Neural cell (in vitro differentiated cells): ENCODE results near the gene C1orf210. TPM values are rescaled to one million over a fixed set of nuclear protein-coding genes. Genes with fewer than 3 reads are reported as not detected.

ENCODE experiments used
- H2AFZ ChIP-seq: fragments of 200-600, 300-800 bp; sonication (generic), shearing (Covaris generic); 2 replicates; pipeline ENCODE4 v1.6.0; 2014; ENCODE audit warnings: low read depth, mild to moderate bottlenecking, antibody characterized with exemption, low read length, moderate library complexity
- H3F3A ChIP-seq: fragments of 200-600 bp; shearing (Covaris generic); 2 replicates; pipeline ENCODE4 v1.6.1; 2016; ENCODE audit warnings: mild to moderate bottlenecking, moderate library complexity, mixed read lengths, antibody characterized with exemption, low read length; ENCODE audit not compliant: insufficient read depth, poor library complexity, severe bottlenecking
- H3K27ac ChIP-seq: fragments of 200-600, 300-800 bp; sonication (generic), shearing (Covaris generic); 2 replicates; pipeline ENCODE4 v1.5.1; 2014; ENCODE audit warnings: mild to moderate bottlenecking, low read length, moderate library complexity
- H3K27me3 ChIP-seq: fragments of 300-800, 200-600 bp; sonication (generic), shearing (Covaris generic); 2 replicates; pipeline ENCODE4 v1.6.0; 2014; ENCODE audit warnings: mild to moderate bottlenecking, low read depth, low read length, moderate library complexity; ENCODE audit not compliant: insufficient read depth
- H3K36me3 ChIP-seq: fragments of 300-800, 200-600 bp; sonication (generic), shearing (Covaris generic); 2 replicates; pipeline ENCODE4 v1.5.1; 2014; ENCODE audit warnings: mild to moderate bottlenecking, antibody characterized with exemption, low read length, moderate library complexity; ENCODE audit not compliant: insufficient read depth
- H3K4me2 ChIP-seq: fragments of 300-800, 200-600 bp; sonication (generic), shearing (Covaris generic); 2 replicates; pipeline ENCODE4 v1.6.0; 2014; ENCODE audit warnings: mild to moderate bottlenecking, low read length
- H3K4me3 ChIP-seq: fragments of 300-800, 200-600 bp; sonication (generic), shearing (Covaris generic); 2 replicates; pipeline ENCODE4 v1.5.1; 2014; ENCODE audit warnings: mild to moderate bottlenecking, low read length, moderate library complexity
- H3K79me2 ChIP-seq: fragments of 200-600 bp; shearing (Covaris generic); replicated peaks from 2 replicates; pipeline ENCODE4 v1.6.0; 2014; ENCODE audit warnings: mild to moderate bottlenecking, low read length, moderate library complexity; ENCODE audit not compliant: insufficient read depth
- H3K9ac ChIP-seq: fragments of 300-800, 200-600 bp; sonication (generic), shearing (Covaris generic); 2 replicates; pipeline ENCODE4 v1.6.1; 2016; ENCODE audit warnings: mild to moderate bottlenecking, low read length, mixed read lengths
- H3K9me2 ChIP-seq: fragments of 200-600 bp; shearing (Covaris generic); 2 replicates; pipeline ENCODE4 v1.6.1; 2016; ENCODE audit warnings: mild to moderate bottlenecking, low read length, mixed read lengths; ENCODE audit not compliant: insufficient read depth
- H3K9me3 ChIP-seq: fragments of 200-600, 300-800 bp; sonication (generic), shearing (Covaris generic); 2 replicates; pipeline ENCODE4 v1.6.1; 2016; ENCODE audit warnings: mild to moderate bottlenecking, mixed run types, low read length, moderate library complexity, mixed read lengths
- H4K20me1 ChIP-seq: fragments of 200-600 bp; shearing (Covaris generic); 2 replicates; pipeline ENCODE4 v1.6.1; 2016; ENCODE audit warnings: mild to moderate bottlenecking, mixed run types; ENCODE audit not compliant: insufficient read depth
- CTCF ChIP-seq: fragments of 450-650 bp; IDR thresholded peaks from 2 replicates; pipeline ENCODE4 v1.5.1; 2014; ENCODE audit warnings: antibody characterized with exemption, mild to moderate bottlenecking, moderate library complexity; ENCODE audit not compliant: poor library complexity, severe bottlenecking
- EP300 ChIP-seq: fragments of 450-650 bp; conservative IDR thresholded peaks from 2 replicates; pipeline ENCODE4 v1.6.1; 2014; ENCODE audit warnings: antibody characterized with exemption, mild to moderate bottlenecking, moderate library complexity; ENCODE audit not compliant: poor library complexity, severe bottlenecking
- EZH2 ChIP-seq: fragments of 200-600, 300-800 bp; shearing (Covaris generic), sonication (generic); IDR thresholded peaks from 2 replicates; pipeline ENCODE4 v1.6.1; 2014; ENCODE audit warnings: antibody characterized with exemption, low read length, borderline replicate concordance, mild to moderate bottlenecking; ENCODE audit not compliant: insufficient read depth, poor library complexity, severe bottlenecking
- MXI1 ChIP-seq: fragments of 450-650 bp; conservative IDR thresholded peaks from 2 replicates; pipeline ENCODE4 v1.6.1; 2014; ENCODE audit warnings: antibody characterized with exemption, mild to moderate bottlenecking; ENCODE audit not compliant: poor library complexity, severe bottlenecking
- POLR2AphosphoS5 ChIP-seq: IDR thresholded peaks from 2 replicates; pipeline ENCODE4 v1.6.1; 2012
- RAD21 ChIP-seq: fragments of 450-650 bp; conservative IDR thresholded peaks from 2 replicates; pipeline ENCODE4 v1.6.1; 2014; ENCODE audit warnings: antibody characterized with exemption, mild to moderate bottlenecking, moderate library complexity
- REST ChIP-seq: IDR thresholded peaks from 2 replicates; pipeline ENCODE4 v1.6.1; 2012; ENCODE audit warnings: borderline replicate concordance
- SMC3 ChIP-seq: fragments of 450-650 bp; conservative IDR thresholded peaks from 2 replicates; pipeline ENCODE4 v1.6.1; 2014; ENCODE audit warnings: antibody characterized with exemption, mild to moderate bottlenecking, moderate library complexity; ENCODE audit not compliant: poor library complexity
- TAF1 ChIP-seq: IDR thresholded peaks from 2 replicates; pipeline ENCODE4 v1.6.1; 2012; ENCODE audit warnings: low read depth
- polyA plus RNA-seq: library from polyadenylated mRNA; depleted of rRNA; stranded (reverse); fragments of >200 nt; gene quantifications from 2 replicates; pipeline ENCODE4 v1.2.3, GENCODE V29; 2014

C1orf210 gene
- polyA plus RNA-seq, 1 donor from 2014 or later = not detected

GRCh38 chr1:43302721-43303470 is 17.5 kb upstream of the C1orf210 start:
- H3K4me2 ChIP-seq = no peak overlapping the region
- no peak overlapping the region for H3K9ac ChIP-seq
- H3K9me2 ChIP-seq = no peaks in the 10 kb centered on the region
- H3K79me2 ChIP-seq = no peaks in the 10 kb centered on the region
- no peak overlapping the region for H2AFZ ChIP-seq
- no peaks in the 10 kb centered on the region for H3K9me3 ChIP-seq
- H4K20me1 ChIP-seq = no peaks in the 10 kb centered on the region
- no peaks in the 10 kb centered on the region for H3F3A ChIP-seq
- H3K4me3 ChIP-seq = no peak overlapping the region
- H3K27me3 ChIP-seq = no peaks in the 10 kb centered on the region
- no peaks in the 10 kb centered on the region for H3K36me3 ChIP-seq
- TF ChIP-seq EP300 (no peak), RAD21 (no peak), EZH2 (no peak), TAF1 (no peak), MXI1 (no peak), SMC3 (no peak), POLR2AphosphoS5 (no peak)
- no peak overlapping the region for H3K27ac ChIP-seq

GRCh38 chr1:43302201-43302600 is 16.8 kb upstream of the C1orf210 start:
- no peak overlapping the region for H3K4me2 ChIP-seq
- H4K20me1 ChIP-seq = no peaks in the 10 kb centered on the region
- TF ChIP-seq EZH2 (no peak), SMC3 (no peak), EP300 (no peak), TAF1 (no peak), POLR2AphosphoS5 (no peak)
- H3K9ac ChIP-seq = no peak overlapping the region
- no peak overlapping the region for H3K27ac ChIP-seq
- no peaks in the 10 kb centered on the region for H3K27me3 ChIP-seq
- H3K36me3 ChIP-seq = no peaks in the 10 kb centered on the region
- H3K79me2 ChIP-seq = no peaks in the 10 kb centered on the region
- H3K4me3 ChIP-seq = no peak overlapping the region
- no peaks in the 10 kb centered on the region for H3F3A ChIP-seq
- H2AFZ ChIP-seq = no peak overlapping the region
- no peaks in the 10 kb centered on the region for H3K9me3 ChIP-seq
- H3K9me2 ChIP-seq = no peaks in the 10 kb centered on the region

GRCh38 chr1:43300378-43301094 is 15.2 kb upstream of the C1orf210 start, which contains the start of gene TIE1:
TSS of gene TIE1 (plus strand) at chr1:43300982. CDS start at chr1:43301072, 90 bp downstream.
- H3K79me2 ChIP-seq = no peaks in the 10 kb centered on the region
- H3K9ac ChIP-seq = no peak within 1 kb of the TSS
- H3F3A ChIP-seq = no peaks in the 10 kb centered on the region
- H3K4me2 ChIP-seq = no peak within 1 kb of the TSS
- no peaks in the 10 kb centered on the region for H4K20me1 ChIP-seq
- no peaks in the 10 kb centered on the region for H3K9me3 ChIP-seq
- no peaks in the 10 kb centered on the region for H3K9me2 ChIP-seq
- no peaks in the 10 kb centered on the region for H3K36me3 ChIP-seq
- no peak within 1 kb of the TSS for H3K27ac ChIP-seq
- H3K4me3 ChIP-seq = no peak within 1 kb of the TSS
- no peak within 1 kb of the TSS for H2AFZ ChIP-seq
- TF ChIP-seq MXI1 = no peak
- TF ChIP-seq EP300 = no peak
- TF ChIP-seq SMC3 = no peak
- TF ChIP-seq POLR2AphosphoS5 = no peak
- no peak for TF ChIP-seq TAF1
- TF ChIP-seq CTCF = no peak
- no peak for TF ChIP-seq RAD21
- no peak for TF ChIP-seq REST
- TF ChIP-seq EZH2 = no peak
- no peaks in the 10 kb centered on the region for H3K27me3 ChIP-seq
